SU-DHL-6 (cell line): ENCODE measurements around the gene NXPH3.

Experiments used
- H2AFZ ChIP-seq: fragments of 200-600 bp; sonication (generic); 2 replicates; pipeline ENCODE4 v1.6.1; 2014; ENCODE audit warnings: low read depth, mild to moderate bottlenecking, moderate library complexity, mixed read lengths, antibody characterized with exemption, low read length; ENCODE audit not compliant: severe bottlenecking
- H3F3A ChIP-seq: fragments of 200-600 bp; shearing (Covaris generic); 2 replicates; pipeline ENCODE4 v1.6.0; 2016; ENCODE audit warnings: antibody characterized with exemption, mild to moderate bottlenecking; ENCODE audit not compliant: insufficient read depth
- H3K27ac ChIP-seq: fragments of 200-600 bp; sonication (generic); 2 replicates; pipeline ENCODE4 v1.5.1; 2016; ENCODE audit warnings: low read depth, mild to moderate bottlenecking, low read length, moderate library complexity, mixed read lengths
- H3K27me3 ChIP-seq: fragments of 200-600 bp; sonication (generic), shearing (Covaris generic); 2 replicates; pipeline ENCODE4 v1.6.0; 2014; ENCODE audit warnings: mild to moderate bottlenecking, low read length
- H3K36me3 ChIP-seq: fragments of 200-600 bp; sonication (generic); 2 replicates; pipeline ENCODE4 v1.6.1; 2014; ENCODE audit warnings: mild to moderate bottlenecking, low read length, mixed read lengths
- H3K4me2 ChIP-seq: fragments of 300-600, 200-600 bp; shearing (Covaris generic), sonication (generic); 2 replicates; pipeline ENCODE4 v1.6.0; 2014; ENCODE audit warnings: low read length, low read depth, mild to moderate bottlenecking; ENCODE audit not compliant: poor library complexity, severe bottlenecking
- H3K4me3 ChIP-seq: fragments of 200-600 bp; sonication (generic); 2 replicates; pipeline ENCODE4 v1.5.1; 2014; ENCODE audit warnings: antibody characterized with exemption, low read length, mild to moderate bottlenecking, mixed read lengths; ENCODE audit not compliant: insufficient read depth, poor library complexity, severe bottlenecking
- H3K79me2 ChIP-seq: fragments of 200-600 bp; sonication (generic); 2 replicates; pipeline ENCODE4 v1.6.1; 2014; ENCODE audit warnings: mild to moderate bottlenecking, low read length, moderate library complexity; ENCODE audit not compliant: insufficient read depth
- H3K9ac ChIP-seq: fragments of 200-600 bp; sonication (generic); 2 replicates; pipeline ENCODE4 v1.7.0; 2014; ENCODE audit warnings: mild to moderate bottlenecking, low read length
- H3K9me2 ChIP-seq: fragments of 200-600 bp; sonication (generic); replicated peaks from 2 replicates; pipeline ENCODE4 v1.6.1; 2014; ENCODE audit warnings: low read length; ENCODE audit not compliant: insufficient read depth
- H3K9me3 ChIP-seq: fragments of 200-600 bp; sonication (generic); 2 replicates; pipeline ENCODE4 v1.6.1; 2014; ENCODE audit warnings: low read length, mixed read lengths; ENCODE audit not compliant: insufficient read depth
- H4K20me1 ChIP-seq: fragments of 200-600 bp; sonication (generic); 2 replicates; pipeline ENCODE4 v1.6.1; 2014; ENCODE audit warnings: low read depth, mild to moderate bottlenecking, antibody characterized with exemption, low read length, moderate library complexity, mixed read lengths
- EZH2phosphoT487 ChIP-seq: fragments of 200-600 bp; sonication (generic), shearing (Covaris generic); conservative IDR thresholded peaks from 2 replicates; pipeline ENCODE4 v1.6.1; 2018; ENCODE audit warnings: mild to moderate bottlenecking, antibody characterized with exemption, low read length, moderate library complexity, mixed read lengths
- TF ChIP-seq, protein P1 (sequence below): fragments of 200-600 bp; sonication (generic); IDR thresholded peaks from one replicate; pipeline ENCODE4 v1.5.1; 2017; ENCODE audit warnings: antibody characterized with exemption, mild to moderate bottlenecking, low read length, moderate library complexity; ENCODE audit not compliant: insufficient read depth, poor library complexity, severe bottlenecking

NXPH3 gene

DNA sequence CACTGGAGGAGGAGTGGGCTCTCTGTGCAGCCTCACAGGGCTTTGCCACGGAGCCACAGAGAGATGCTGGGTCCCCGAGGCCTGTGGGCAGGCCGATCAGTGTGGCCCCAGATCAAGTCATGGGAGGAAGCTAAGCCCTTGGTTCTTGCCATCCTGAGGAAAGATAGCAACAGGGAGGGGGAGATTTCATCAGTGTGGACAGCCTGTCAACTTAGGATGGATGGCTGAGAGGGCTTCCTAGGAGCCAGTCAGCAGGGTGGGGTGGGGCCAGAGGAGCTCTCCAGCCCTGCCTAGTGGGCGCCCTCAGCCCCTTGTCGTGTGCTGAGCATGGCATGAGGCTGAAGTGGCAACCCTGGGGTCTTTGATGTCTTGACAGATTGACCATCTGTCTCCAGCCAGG lies 3.9 kb downstream of the NXPH3 start:
- no peaks in the 10 kb centered on the region for H3K9me2 ChIP-seq
- H3F3A ChIP-seq, result no peaks in the 10 kb centered on the region
- TF ChIP-seq, protein P1, sequence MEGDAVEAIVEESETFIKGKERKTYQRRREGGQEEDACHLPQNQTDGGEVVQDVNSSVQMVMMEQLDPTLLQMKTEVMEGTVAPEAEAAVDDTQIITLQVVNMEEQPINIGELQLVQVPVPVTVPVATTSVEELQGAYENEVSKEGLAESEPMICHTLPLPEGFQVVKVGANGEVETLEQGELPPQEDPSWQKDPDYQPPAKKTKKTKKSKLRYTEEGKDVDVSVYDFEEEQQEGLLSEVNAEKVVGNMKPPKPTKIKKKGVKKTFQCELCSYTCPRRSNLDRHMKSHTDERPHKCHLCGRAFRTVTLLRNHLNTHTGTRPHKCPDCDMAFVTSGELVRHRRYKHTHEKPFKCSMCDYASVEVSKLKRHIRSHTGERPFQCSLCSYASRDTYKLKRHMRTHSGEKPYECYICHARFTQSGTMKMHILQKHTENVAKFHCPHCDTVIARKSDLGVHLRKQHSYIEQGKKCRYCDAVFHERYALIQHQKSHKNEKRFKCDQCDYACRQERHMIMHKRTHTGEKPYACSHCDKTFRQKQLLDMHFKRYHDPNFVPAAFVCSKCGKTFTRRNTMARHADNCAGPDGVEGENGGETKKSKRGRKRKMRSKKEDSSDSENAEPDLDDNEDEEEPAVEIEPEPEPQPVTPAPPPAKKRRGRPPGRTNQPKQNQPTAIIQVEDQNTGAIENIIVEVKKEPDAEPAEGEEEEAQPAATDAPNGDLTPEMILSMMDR, result no peak
- TF ChIP-seq EZH2phosphoT487, result no peak

DNA sequence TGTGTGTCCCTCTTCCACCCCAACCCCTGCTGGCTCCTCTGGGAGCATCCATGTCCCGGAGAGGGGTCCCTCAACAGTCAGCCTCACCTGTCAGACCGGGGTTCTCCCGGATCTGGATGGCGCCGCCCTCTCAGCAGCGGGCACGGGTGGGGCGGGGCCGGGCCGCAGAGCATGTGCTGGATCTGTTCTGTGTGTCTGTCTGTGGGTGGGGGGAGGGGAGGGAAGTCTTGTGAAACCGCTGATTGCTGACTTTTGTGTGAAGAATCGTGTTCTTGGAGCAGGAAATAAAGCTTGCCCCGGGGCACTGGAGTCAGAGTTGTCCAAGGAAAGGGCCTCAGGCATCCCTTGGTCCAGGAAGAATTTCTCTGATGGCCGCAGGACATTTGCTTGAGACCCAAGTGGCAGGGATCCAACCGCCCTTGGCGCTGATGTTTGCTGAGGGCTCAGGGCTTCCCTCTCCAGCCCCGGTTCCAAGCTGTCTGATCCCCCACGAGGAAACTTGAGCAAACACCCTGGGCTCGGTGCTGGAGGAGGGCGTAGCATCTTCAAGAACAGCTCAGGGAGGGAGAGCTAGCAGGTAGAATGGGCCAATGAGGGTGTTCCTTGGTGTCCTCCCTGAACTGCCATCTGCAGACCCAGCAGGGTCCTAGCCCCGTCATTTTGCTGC lies 4.5 kb downstream of the NXPH3 start:
- H3K9ac ChIP-seq, result no peak overlapping the region
- TF ChIP-seq EZH2phosphoT487, result no peak
- TF ChIP-seq, protein P1, result no peak
- H3K36me3 ChIP-seq, result no peaks in the 10 kb centered on the region
- H2AFZ ChIP-seq, result no peak overlapping the region
- no peaks in the 10 kb centered on the region for H3F3A ChIP-seq
- no peaks in the 10 kb centered on the region for H3K27me3 ChIP-seq
- no peak overlapping the region for H3K4me3 ChIP-seq
- H3K9me2 ChIP-seq, result no peaks in the 10 kb centered on the region
- no peaks in the 10 kb centered on the region for H3K9me3 ChIP-seq
- no peaks in the 10 kb centered on the region for H3K79me2 ChIP-seq
- no peak overlapping the region for H3K27ac ChIP-seq
- H3K4me2 ChIP-seq, result no peak overlapping the region
- no peaks in the 10 kb centered on the region for H4K20me1 ChIP-seq

More for the DNA sequence above, 3.9 kb downstream of the NXPH3 start:
- H3K9ac ChIP-seq, result no peak overlapping the region
- H4K20me1 ChIP-seq, result no peaks in the 10 kb centered on the region
- H3K27me3 ChIP-seq, result no peaks in the 10 kb centered on the region
- no peak overlapping the region for H3K4me2 ChIP-seq
- H3K9me3 ChIP-seq, result no peaks in the 10 kb centered on the region
- no peaks in the 10 kb centered on the region for H3K36me3 ChIP-seq
- H2AFZ ChIP-seq, result no peak overlapping the region
- H3K27ac ChIP-seq, result no peak overlapping the region
- H3K79me2 ChIP-seq, result no peaks in the 10 kb centered on the region
- no peak overlapping the region for H3K4me3 ChIP-seq

DNA sequence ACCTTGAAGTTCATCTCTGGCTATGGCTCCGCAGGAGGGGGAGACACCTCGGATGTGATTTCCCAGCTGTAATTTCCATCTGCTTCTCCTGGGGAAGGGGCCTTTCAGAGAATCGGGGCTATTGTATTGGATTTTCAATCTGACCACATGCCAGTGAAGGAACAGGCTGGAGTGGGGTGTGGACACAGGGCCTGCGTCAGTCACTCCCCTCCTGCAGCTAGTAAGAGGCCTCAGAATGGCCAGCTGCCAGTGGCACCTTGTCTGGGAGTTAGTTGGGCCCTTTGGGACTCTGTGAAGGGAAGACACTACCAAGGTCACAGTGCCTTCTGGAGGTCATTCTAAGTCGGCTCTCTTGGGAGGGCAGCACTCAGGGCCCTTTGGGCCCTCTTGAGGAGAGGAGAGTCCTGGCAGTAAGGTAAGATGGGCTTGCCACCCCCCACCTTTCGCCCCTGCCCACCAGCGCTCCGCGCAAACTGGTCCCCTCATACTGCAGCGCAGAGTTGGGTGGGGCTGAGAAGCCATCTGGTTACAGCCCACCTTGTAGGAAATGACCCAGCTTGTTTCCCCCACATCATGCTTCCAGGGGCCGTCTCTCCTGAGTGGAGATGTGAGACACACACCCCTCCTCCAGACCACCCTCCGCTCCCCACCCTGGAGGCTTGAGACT lies 5.4 kb downstream of the NXPH3 start:
- Histone ChIP-seq H3K4me2 (no peak overlapping the region), H3K9ac (no peak overlapping the region), H3F3A (no peaks in the 10 kb centered on the region), H3K9me3 (no peaks in the 10 kb centered on the region), H3K9me2 (no peaks in the 10 kb centered on the region), H3K27me3 (no peaks in the 10 kb centered on the region), H3K4me3 (no peak overlapping the region), H3K27ac (no peak overlapping the region), H3K79me2 (no peaks in the 10 kb centered on the region), H3K36me3 (no peaks in the 10 kb centered on the region), H2AFZ (no peak overlapping the region), H4K20me1 (no peaks in the 10 kb centered on the region)
- TF ChIP-seq, protein P1, result no peak
- TF ChIP-seq EZH2phosphoT487, result no peak
